CD4-positive, alpha-beta memory T cell (primary cell): ENCODE data around the gene SUPV3L1. TPM values are rescaled to one million over a fixed set of nuclear protein-coding genes. Genes with fewer than 3 reads are reported as not detected.
"Not testable (repeated sequence)": the region's sequence is repeated elsewhere in the genome, so short reads cannot be mapped to it uniquely, and the experiment has no call there.

ENCODE experiments used
- CTCF ChIA-PET: fragments of 350-600 bp; sonication (Branson Sonifier 250); formaldehyde crosslinking; loops from one replicate; lab custom pipeline; 2021; ENCODE audit warnings: inconsistent platforms; ENCODE audit not compliant: partially characterized antibody; lab: Charles Lee
- POLR2A ChIA-PET: fragments of 350-600 bp; sonication (Branson Sonifier 250); formaldehyde crosslinking; loops from one replicate; lab custom pipeline; 2021; ENCODE audit not compliant: partially characterized antibody; lab: Charles Lee
- DNase-seq, 5 donors: peaks; one replicate each; pipeline versions ENCODE4 v3.0.0 to v3.0.0-alpha.2; 2020 to 2022; ENCODE audit warnings: mixed read lengths in 1 of 5
- H3K27ac ChIP-seq: one replicate; pipeline ENCODE4 v1.7.0; 2013; ENCODE audit warnings: low read depth, low read length
- H3K27me3 ChIP-seq: 2 replicates; pipeline ENCODE4 v1.7.0; 2013; ENCODE audit warnings: mild to moderate bottlenecking, low read length, moderate library complexity; ENCODE audit not compliant: insufficient read depth
- H3K36me3 ChIP-seq: 2 replicates; pipeline ENCODE4 v1.7.0; 2013; ENCODE audit warnings: mild to moderate bottlenecking, low read length, moderate library complexity; ENCODE audit not compliant: insufficient read depth
- H3K4me1 ChIP-seq: 2 replicates; pipeline ENCODE4 v1.7.0; 2013; ENCODE audit warnings: mild to moderate bottlenecking, low read length, moderate library complexity; ENCODE audit not compliant: insufficient read depth
- H3K4me3 ChIP-seq, 2 donors: one replicate each; pipeline ENCODE4 v1.7.0; 2013; ENCODE audit warnings: low read length in 2 of 2, mild to moderate bottlenecking in 1 of 2
- H3K9me3 ChIP-seq, 2 donors: one replicate each; pipeline ENCODE4 v1.7.0; 2013; ENCODE audit warnings: low read length in 2 of 2, control low read depth in 1 of 2; ENCODE audit not compliant: control insufficient read depth in 1 of 2
- H3K27ac Mint-ChIP-seq, 7 donors: one replicate each; pipeline ENCODE4 v1.8.0; 2020 to 2021; ENCODE audit warnings: mixed read lengths in 7 of 7, mild to moderate bottlenecking in 6 of 7, inconsistent platforms in 3 of 7, moderate library complexity in 3 of 7
- H3K27me3 Mint-ChIP-seq, 2 donors: one replicate each; pipeline ENCODE4 v1.8.0; 2020 to 2021; ENCODE audit warnings: mixed read lengths in 2 of 2
- H3K36me3 Mint-ChIP-seq, 2 donors: one replicate each; pipeline ENCODE4 v1.8.0; 2020 to 2021; ENCODE audit warnings: mixed read lengths in 2 of 2, inconsistent platforms in 1 of 2, mild to moderate bottlenecking in 1 of 2
- H3K4me1 Mint-ChIP-seq, 4 donors: one replicate each; pipeline ENCODE4 v1.8.0; 2020 to 2021; ENCODE audit warnings: mixed read lengths in 4 of 4, mild to moderate bottlenecking in 1 of 4
- H3K4me3 Mint-ChIP-seq, 8 donors: one replicate each; pipeline ENCODE4 v1.8.0; 2020 to 2021; ENCODE audit warnings: mixed read lengths in 8 of 8, mild to moderate bottlenecking in 7 of 8, moderate library complexity in 6 of 8, inconsistent platforms in 3 of 8
- H3K9me3 Mint-ChIP-seq, 8 donors: one replicate each; pipeline ENCODE4 v1.8.0; 2020 to 2021; ENCODE audit warnings: mixed read lengths in 8 of 8, mild to moderate bottlenecking in 5 of 8, inconsistent platforms in 3 of 8, moderate library complexity in 1 of 8
- intact Hi-C: fragments of 100-400 bp; cut with micrococcal nuclease; formaldehyde crosslinking; loops from one replicate; pipeline ENCODE4 v1.15.1; 2023
- polyA plus RNA-seq, 2 donors: library from polyadenylated mRNA; unstranded; fragments of 300-500 nt; fragmentation: Illumina TruSeq; gene quantifications; one replicate each; pipeline ENCODE4 v1.2.3, GENCODE V29; 2021
- total RNA-seq, 2 experiments: library from RNA; stranded (reverse); gene quantifications; one replicate each; pipeline ENCODE4 v1.2.3, GENCODE V29; 2021

The SUPV3L1 gene
- total and polyA plus RNA-seq, 4 experiments from 2014 or later, result 14.2 to 39.0 (median 28.6) TPM

- H3K27me3 ChIP-seq, POLR2A ChIA-PET, intact Hi-C loops: not testable (repeated sequence)
These were observed 4.7 kb upstream of the SUPV3L1 start for GRCh38 chr10:69175326-69175725.

GRCh38 chr10:69176823-69177222 is 3.2 kb upstream of the SUPV3L1 start:
- no peak overlapping the region for H3K4me3 ChIP-seq
- no peaks in the 10 kb centered on the region for H3K36me3 ChIP-seq
- DNase-seq, result no peak
- Mint-ChIP-seq H3K4me3 (no peak overlapping the region), H3K27ac (peak overlapping the region in 3 of 7 donors; percentile 27 to 38 (median 36)), H3K27me3 (no peaks in the 10 kb centered on the region), H3K4me1 (peaks cover 20 to 33% (median 25%) of the 10 kb centered on the region in 4 donors), H3K9me3 (no peaks in the 10 kb centered on the region), H3K36me3 (peaks cover 1 to 24% of the 10 kb centered on the region in 2 donors)
- ChIA-PET POLR2A (no interaction called here), CTCF (no interaction called here)
- H3K27ac ChIP-seq, result no peak overlapping the region
- no peaks in the 10 kb centered on the region for H3K27me3 ChIP-seq
- H3K9me3 ChIP-seq, result no peaks in the 10 kb centered on the region
- peaks cover 20% of the 10 kb centered on the region for H3K4me1 ChIP-seq
- intact Hi-C loops, result no loop called here

More at GRCh38 chr10:69175326-69175725, 4.7 kb upstream of the SUPV3L1 start:
- H3K27me3 Mint-ChIP-seq, H3K27ac Mint-ChIP-seq, H3K9me3 ChIP-seq, H3K4me1 ChIP-seq, H3K27ac ChIP-seq, H3K4me3 Mint-ChIP-seq, DNase-seq, H3K4me3 ChIP-seq, H3K9me3 Mint-ChIP-seq: not testable (repeated sequence)
- Mint-ChIP-seq H3K36me3 (peaks cover 15 to 30% of the 10 kb centered on the region in 2 donors), H3K4me1 (peaks cover 9 to 19% (median 12%) of the 10 kb centered on the region in 4 donors)
- peaks cover 13% of the 10 kb centered on the region for H3K36me3 ChIP-seq
- CTCF ChIA-PET, result interaction anchor here (1.1 kb wide), 1 partner anchor 189 kb away, joined by 3 read pairs; no protein-coding TSS in a partner anchor

DNA sequence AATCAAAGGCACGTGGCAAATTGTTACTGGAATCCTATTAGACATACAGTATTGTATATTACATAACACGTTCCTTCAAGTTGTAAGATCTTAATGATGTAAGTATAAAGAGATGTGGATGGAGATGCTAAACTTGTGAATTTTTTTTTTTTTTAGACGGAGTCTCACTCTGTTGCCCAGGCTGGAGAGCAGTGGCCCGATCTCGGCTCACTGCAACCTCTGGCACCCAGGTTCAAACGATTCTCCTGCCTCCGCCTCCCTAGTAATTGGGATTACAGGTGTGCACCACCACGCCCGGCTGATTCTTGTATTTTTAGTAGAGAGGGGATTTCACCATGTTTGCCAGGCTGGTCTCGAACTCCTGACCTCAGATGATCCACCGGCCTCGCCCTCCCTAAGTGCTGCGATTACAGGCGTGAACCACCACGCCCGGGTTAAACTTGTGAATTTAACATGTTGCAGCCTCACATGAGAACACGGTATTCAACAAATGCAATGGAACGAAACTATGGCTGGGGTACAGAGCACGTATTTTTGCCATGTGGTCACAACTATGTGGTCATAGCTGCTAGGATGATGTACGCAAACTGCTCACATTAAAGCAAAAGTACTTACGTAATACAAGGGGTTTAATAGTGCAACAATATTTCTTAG is 818 bp upstream of the SUPV3L1 start:
- ChIA-PET POLR2A (interaction anchor here (0.7 to 2.0 kb wide), 16 partner anchors 10 to 329 kb away, joined by 3 to 13 read pairs (median 4); partner anchors contain the start of genes DDX21, SRGN and VPS26A), CTCF (interaction anchor here (1.5 kb wide), 1 partner anchor 173 kb away, joined by 5 read pairs; no protein-coding TSS in a partner anchor)
- intact Hi-C loops, result loop anchor here (1.0 kb wide), 1 partner anchor 55 kb away; the partner anchor contains the start of gene VPS26A
- Histone ChIP-seq H3K36me3 (no peaks in the 10 kb centered on the region), H3K4me3 (peak overlapping the region; percentile 61 to 93), H3K4me1 (peaks cover 24% of the 10 kb centered on the region), H3K9me3 (no peaks in the 10 kb centered on the region), H3K27me3 (no peaks in the 10 kb centered on the region), H3K27ac (peak overlapping the region; percentile 94)
- H3K4me3 Mint-ChIP-seq, result peak overlapping the region; percentile 92 to 99 (median 98)
- DNase-seq, result peak in 1 of 5 donors; percentile 89
- no peaks in the 10 kb centered on the region for H3K9me3 Mint-ChIP-seq
- peaks cover 28 to 43% (median 37%) of the 10 kb centered on the region in 4 donors for H3K4me1 Mint-ChIP-seq
- H3K27ac Mint-ChIP-seq, result peak overlapping the region; percentile 98 to 100 (median 100)
- peaks cover 5 to 31% of the 10 kb centered on the region in 2 donors for H3K36me3 Mint-ChIP-seq
- H3K27me3 Mint-ChIP-seq, result no peaks in the 10 kb centered on the region

DNA sequence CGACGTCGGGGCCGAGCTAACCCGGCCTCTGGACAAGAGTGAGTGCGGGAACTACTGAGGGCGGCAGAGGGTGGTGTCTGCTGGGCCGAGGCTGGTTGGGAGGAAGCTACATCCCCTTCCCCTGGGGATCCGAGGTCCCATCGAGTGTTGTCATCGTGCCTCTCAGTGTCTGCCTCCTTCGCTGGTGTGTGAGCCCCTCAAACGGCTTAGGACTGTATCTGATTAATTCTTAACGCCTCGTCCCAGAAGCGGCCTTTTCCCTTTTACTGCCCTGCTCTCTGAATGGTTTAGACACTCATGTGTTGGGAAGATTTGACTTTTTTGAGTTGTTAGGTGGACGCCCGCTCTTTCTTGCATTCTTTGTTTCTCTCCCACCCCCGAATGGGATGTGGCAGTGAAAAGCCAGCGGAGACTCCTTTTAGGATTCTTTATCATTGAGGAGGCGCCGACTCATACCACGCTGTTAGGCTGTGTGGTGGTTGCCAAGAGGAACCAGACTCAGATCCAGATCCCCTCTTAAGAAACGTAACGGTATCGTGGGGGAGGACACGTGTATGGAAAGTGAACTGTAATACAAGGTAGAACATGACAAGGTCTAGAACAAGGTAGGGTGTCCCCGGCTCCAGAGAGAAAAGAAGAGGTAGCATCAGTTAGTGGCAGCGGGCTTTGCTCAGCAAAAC is 631 bp downstream of the SUPV3L1 start:
- Histone ChIP-seq H3K4me1 (peaks cover 24% of the 10 kb centered on the region), H3K27me3 (no peaks in the 10 kb centered on the region), H3K9me3 (no peaks in the 10 kb centered on the region), H3K27ac (peak overlapping the region; percentile 94), H3K4me3 (peak overlapping the region; percentile 61 to 93), H3K36me3 (peaks cover under 1% of the 10 kb centered on the region)
- Mint-ChIP-seq H3K27ac (peak overlapping the region; percentile 98 to 100 (median 100)), H3K4me3 (peak overlapping the region; percentile 92 to 99 (median 98)), H3K9me3 (no peaks in the 10 kb centered on the region), H3K27me3 (no peaks in the 10 kb centered on the region), H3K4me1 (peaks cover 31 to 56% (median 48%) of the 10 kb centered on the region in 4 donors), H3K36me3 (peaks cover 9 to 43% of the 10 kb centered on the region in 2 donors)
- ChIA-PET POLR2A (interaction anchor here (0.8 to 2.0 kb wide), 19 partner anchors 9 to 328 kb away, joined by 3 to 13 read pairs (median 4); partner anchors contain the start of genes DDX21, SRGN and VPS26A), CTCF (interaction anchor here (1.5 kb wide), 1 partner anchor 175 kb away, joined by 5 read pairs; no protein-coding TSS in a partner anchor)
- intact Hi-C loops, result loop anchor here (1.0 to 5.0 kb wide), 3 partner anchors 42 to 227 kb away; partner anchors contain the start of gene KIFBP
- peak in 3 of 5 donors; percentile 17 to 75 (median 28) for DNase-seq

DNA sequence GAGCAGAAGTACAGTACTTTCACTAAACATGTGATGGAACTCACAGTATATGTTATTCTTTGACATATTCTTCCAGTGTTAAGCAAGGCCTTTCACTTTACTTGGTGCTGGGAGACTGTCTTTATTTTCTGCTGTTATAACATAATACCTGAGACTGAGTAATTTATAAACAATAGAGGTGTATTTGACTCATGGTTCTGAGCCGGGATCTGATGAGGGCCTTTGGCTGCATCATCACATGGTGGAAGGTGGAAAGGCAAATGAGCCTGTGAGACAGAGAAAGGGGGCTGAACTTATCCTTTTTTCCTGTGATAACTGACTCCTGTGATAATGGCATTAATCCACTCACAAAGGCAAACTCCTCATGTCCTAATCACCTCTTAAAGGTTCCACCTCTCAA is 1.4 kb downstream of the SUPV3L1 start:
- Histone ChIP-seq H3K27me3 (no peaks in the 10 kb centered on the region), H3K36me3 (peaks cover 8% of the 10 kb centered on the region), H3K9me3 (no peaks in the 10 kb centered on the region), H3K27ac (peak overlapping the region; percentile 94), H3K4me3 (peak overlapping the region; percentile 61 to 93), H3K4me1 (peaks cover 24% of the 10 kb centered on the region)
- Mint-ChIP-seq H3K36me3 (peaks cover 9 to 49% of the 10 kb centered on the region in 2 donors), H3K9me3 (no peaks in the 10 kb centered on the region), H3K4me3 (peak overlapping the region; percentile 92 to 99 (median 98)), H3K4me1 (peaks cover 33 to 59% (median 49%) of the 10 kb centered on the region in 4 donors), H3K27me3 (no peaks in the 10 kb centered on the region), H3K27ac (peak overlapping the region; percentile 98 to 100 (median 100))
- intact Hi-C loops, result loop anchor here (5.0 kb wide), 1 partner anchor 226 kb away; no protein-coding TSS in a partner anchor
- POLR2A ChIA-PET, result no interaction called here
- CTCF ChIA-PET, result no interaction called here
- no peak for DNase-seq

- Histone ChIP-seq H3K4me1 (peaks cover 24% of the 10 kb centered on the region), H3K27ac (no peak overlapping the region), H3K4me3 (no peak overlapping the region), H3K36me3 (peaks cover 14% of the 10 kb centered on the region), H3K9me3 (no peaks in the 10 kb centered on the region), H3K27me3 (no peaks in the 10 kb centered on the region)
- ChIA-PET CTCF (no interaction called here), POLR2A (interaction anchor here (0.5 kb wide), 1 partner anchor 147 kb away, joined by 3 read pairs; no protein-coding TSS in a partner anchor)
- H3K4me1 Mint-ChIP-seq, result peaks cover 33 to 59% (median 49%) of the 10 kb centered on the region in 4 donors
- H3K27ac Mint-ChIP-seq, result peak overlapping the region in 1 of 7 donors; percentile 98
- H3K27me3 Mint-ChIP-seq, result no peaks in the 10 kb centered on the region
- no peaks in the 10 kb centered on the region for H3K9me3 Mint-ChIP-seq
- H3K4me3 Mint-ChIP-seq, result no peak overlapping the region
- intact Hi-C loops, result loop anchor here (5.0 kb wide), 1 partner anchor 225 kb away; no protein-coding TSS in a partner anchor
- H3K36me3 Mint-ChIP-seq, result peaks cover 9 to 55% of the 10 kb centered on the region in 2 donors
- DNase-seq, result no peak
These were observed 2.0 kb downstream of the SUPV3L1 start for GRCh38 chr10:69182005-69182404.
